HG03521 (cell line): ENCODE measurements around the gene ZMYM3.
"Not testable (repeated sequence)": the region's sequence is repeated elsewhere in the genome, so short reads cannot be mapped to it uniquely, and the experiment has no call there.

Experiments used
- ATAC-seq: cut with Tn5 transposase; IDR thresholded peaks from one replicate; pipeline ENCODE4 v1.9.1; 2021; ENCODE audit warnings: mild to moderate bottlenecking, moderate library complexity; ENCODE audit not compliant: unreplicated experiment

The ZMYM3 gene

DNA sequence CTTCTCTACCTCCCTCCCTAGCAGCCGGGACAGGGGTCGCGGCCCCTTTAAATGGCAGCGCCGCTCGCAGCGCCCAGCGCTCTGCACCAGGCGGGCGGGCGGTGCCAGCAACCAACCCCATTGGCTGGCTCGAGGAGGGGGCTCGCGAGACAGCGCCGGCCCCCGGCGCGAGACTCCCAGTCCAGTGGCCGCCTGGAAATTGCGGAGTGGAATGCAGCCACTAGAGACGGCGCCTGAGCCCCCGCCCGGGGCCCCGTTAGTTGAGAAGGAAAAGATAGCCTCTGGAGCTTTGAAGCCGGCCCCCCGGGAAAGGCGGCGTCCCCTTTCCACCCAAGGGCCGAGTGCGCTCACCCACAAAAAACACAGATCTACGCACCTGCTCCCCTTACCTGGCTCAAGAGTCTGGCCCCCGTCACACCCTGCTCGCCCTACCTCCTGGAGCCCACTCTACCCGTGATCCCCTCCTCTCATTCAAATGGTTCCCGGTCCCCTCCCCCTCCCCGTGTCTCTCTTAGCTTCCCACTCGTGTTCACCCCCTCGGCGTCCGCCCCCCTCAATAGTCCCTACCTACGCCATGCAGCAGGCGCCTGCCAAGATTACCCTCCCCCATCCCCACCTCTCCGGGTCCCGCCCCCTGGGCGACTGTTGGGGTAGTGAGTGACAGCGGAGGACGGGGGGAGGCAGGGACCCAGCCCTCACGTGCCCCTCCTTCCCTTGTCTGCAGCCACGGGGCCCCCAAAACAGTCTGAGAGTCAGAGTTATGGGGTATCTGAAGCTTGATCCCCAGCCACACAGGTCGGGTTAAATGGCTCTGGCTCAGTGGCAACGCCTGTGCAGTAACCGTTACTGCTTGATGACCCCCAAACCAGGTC lies at the start of gene ZMYM3:
ZMYM3 (minus strand) TSS at position 49 of the 872 bp plus-strand sequence. CDS start 885 bp downstream, outside the sequence.
- peak; percentile 80 for ATAC-seq

DNA sequence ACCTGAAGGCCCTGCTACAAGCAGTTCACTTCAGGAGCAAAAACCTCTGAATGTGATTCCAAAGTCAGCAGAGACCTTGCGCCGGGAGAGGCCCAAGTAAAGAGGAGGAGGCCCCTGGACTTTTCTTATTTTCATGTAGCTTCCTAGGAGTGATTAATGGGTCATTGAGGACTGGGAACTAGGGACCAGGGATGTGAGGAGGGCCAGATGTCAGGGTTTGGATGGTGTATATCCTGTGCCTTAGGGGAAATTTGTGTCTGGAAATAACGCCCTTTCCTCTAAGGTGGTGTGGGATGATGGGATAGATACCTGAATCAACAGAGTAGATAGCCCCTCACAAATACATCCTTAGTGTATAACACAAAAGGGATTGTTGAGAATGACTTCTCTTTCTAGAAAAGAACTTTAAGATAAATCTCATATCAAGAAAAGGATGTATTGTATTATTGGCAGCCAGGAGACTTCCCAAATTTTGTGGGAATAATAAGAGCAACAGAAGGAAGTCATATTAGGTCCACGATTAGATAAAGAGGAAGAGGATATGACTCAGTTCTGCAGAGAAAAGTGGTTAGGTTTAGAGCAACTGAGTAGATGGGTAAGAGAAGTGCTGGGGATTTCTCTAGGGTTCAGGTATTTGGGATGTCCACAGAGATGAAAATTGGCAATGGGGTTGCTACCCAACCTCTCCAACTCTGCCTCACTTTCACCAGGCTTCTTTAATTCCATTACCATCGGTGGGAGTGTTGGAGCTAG lies 48.7 kb upstream of the ZMYM3 start:
- ATAC-seq = no peak

DNA sequence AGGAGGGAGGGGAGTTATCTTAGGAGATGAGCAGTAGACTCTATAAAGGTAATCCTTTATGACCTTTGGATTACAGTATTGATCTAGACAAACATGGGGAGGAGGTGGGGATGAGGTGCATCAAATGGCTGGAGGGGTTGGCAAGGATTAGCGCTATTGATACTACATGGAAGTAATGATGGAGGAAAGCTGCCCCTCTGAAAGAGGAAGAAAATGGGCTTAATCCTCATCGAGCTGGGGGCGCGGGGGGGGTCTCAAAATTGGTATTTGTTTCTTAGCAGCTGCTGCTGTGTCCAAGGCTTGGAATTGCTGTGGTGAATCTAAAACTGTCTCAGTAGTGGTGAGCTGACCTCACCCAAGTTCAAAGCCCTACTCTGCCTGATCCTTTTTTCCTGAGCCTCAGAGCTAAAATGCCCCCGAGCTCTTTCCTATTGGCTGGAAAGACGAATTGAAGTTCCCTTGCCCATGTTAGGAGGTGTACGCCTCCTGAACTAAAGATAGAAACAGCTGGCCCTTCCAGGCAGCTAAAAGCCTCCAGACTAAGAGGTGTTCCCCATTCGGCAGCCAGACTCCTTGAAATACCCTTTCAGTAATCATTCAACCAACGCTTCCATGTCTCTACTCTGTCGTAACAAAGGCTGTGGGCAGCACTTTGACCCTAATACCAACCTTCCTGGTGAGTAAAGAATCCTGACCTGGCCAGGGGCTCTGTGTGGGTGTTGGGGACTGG lies 47.4 kb upstream of the ZMYM3 start, which contains the start of gene ITGB1BP2:
ITGB1BP2 (plus strand) TSS at position 556 of the 730 bp plus-strand sequence; CDS start at position 613, 57 bp downstream.
- no peak for ATAC-seq

DNA sequence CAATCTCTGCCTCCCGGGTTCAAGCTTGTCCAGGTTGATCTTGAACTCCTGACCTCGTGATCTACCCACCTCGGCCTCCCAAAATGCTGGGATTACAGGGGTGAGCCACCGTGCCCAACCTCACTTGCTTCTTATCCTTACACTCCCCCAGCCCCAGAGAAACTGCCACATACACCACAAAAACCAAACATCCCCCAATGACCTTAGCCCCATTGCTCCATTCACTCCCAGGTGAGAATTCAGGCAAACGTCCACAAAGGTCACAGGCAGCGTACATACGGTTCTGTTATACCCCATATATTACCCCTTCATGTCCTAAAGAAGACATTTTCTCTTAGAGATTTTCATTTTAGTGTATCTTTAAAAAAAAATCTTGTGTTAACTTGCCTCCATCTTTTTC lies 46.6 kb upstream of the ZMYM3 start:
- ATAC-seq = not testable (repeated sequence)

- ATAC-seq = not testable (repeated sequence)
Observed at GRCh38 chrX:71300064-71300463, 46.1 kb upstream of the ZMYM3 start.

GRCh38 chrX:71298119-71298518 lies 44.2 kb upstream of the ZMYM3 start:
- ATAC-seq = no peak

DNA sequence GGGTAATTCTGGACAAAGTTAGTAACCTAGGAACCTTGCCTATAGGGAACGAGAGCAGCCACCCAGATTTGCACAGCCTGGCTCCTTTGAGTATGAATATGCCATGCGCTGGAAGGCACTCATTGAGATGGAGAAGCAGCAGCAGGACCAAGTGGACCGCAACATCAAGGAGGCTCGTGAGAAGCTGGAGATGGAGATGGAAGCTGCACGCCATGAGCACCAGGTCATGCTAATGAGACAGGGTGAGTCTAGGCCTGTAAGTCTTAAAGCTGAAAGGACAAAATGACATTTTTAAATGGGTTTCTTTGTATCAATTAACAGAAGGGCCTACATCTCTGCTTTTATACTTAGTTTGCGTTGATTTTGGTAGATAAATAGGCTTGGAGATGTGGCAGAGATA lies 42.9 kb upstream of the ZMYM3 start:
- no peak for ATAC-seq

GRCh38 chrX:71292669-71293365 lies 38.9 kb upstream of the ZMYM3 start:
- ATAC-seq = no peak

DNA sequence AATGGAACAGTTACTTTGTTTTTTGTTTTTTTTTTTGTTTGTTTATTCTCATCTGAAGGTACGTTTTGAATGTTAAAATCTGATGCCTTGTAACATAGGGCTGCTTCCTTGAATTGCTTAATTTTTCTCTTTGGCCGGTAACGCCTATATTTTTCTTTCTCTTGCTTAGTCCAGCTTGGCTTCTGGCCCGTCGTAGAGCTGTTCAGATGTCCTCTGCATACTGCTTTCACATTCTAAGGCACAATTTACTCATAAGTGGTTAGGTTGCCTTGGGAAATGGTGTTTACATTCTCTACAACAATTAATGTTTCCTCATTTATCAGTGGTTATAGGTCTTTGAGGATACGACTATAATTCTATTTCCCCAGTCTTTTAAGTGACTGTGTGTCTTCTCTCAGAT lies 37.4 kb upstream of the ZMYM3 start:
- no peak for ATAC-seq

- no peak for ATAC-seq
Observed at GRCh38 chrX:71285929-71286328, 32.0 kb upstream of the ZMYM3 start.

- peak; percentile 84 for ATAC-seq
Observed at GRCh38 chrX:71283403-71284143, 29.6 kb upstream of the ZMYM3 start, which contains the start of gene NONO. NONO (plus strand) TSS chrX:71283635; CDS start chrX:71290638, 7,003 bp downstream.

DNA sequence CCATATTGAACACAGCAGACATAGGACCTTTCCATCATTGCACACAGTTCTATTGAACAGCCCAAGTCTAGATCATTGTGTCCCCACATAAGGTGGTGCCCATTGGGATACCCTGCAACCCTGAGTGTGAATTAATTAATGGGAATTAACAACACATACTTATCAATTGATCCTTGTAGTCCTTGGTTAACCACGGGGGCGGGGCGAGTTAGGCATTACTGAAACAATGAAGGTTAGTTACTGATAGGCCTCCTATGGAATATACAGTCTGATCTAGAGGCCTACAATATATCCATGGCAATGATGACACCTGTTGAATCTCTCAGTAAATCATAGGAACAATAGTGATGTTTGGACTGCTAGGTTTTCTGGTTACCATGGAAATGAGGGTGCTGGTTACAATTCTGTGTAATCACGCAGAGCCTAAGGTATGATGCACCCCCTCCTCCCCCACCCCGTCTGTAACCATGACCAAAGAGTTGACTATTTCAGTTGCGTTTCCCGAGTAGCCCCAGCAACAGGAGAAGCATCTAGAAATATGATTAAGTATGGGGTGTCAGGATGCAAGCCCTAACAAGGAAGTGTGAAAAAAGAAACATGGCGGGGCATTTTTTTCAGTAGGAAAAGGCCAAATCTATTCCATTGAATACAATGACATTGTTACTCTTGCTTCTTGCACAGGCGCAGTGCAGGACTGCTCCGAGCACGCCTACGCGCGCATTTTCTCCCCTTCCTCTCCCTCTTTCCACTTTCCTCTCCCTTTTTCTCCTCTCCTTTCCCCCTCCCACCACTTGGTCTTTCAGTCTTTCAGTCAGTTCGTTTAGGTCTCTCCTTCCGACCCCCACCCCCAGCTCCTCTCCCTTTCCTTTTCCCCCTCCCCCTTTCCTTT lies 28.8 kb upstream of the ZMYM3 start:
- ATAC-seq = peak; percentile 19

DNA sequence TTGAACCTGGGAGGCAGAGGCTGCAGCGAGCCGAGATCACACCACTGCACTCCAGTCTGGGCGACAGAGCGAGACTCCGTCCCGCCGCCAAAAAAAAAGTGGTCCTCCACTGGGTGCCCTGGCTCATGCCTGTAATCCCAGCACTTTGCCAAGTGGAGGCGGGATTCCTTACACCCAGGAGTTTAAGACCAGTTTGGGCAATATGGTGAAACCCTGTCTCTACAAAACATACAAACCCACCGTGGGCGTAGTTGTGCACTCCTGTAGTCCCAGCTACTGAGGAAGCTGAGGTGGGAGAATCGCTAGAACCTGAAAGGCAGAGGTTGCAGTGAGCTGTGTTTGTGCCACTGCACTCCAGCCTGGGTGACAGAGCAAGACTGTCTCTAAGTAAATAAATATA lies 27.4 kb upstream of the ZMYM3 start:
- ATAC-seq = not testable (repeated sequence)

DNA sequence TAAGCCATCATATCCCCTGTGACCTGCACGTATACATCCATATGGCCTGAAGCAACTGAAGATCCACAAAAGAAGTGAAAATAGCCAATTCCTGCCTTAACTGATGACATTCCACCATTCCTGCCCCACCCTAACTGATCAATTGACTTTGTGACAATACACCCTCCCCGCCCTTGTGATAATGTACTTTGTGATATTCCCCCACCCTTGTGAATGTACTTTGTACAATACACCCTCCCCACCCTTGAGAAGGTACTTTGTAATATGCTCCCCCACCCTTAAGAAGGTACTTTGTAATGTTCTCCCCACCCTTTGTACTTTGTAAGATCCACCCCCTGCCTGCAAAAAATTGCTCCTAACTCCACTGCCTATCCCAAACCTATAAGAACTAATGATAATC lies 18.4 kb upstream of the ZMYM3 start:
- not testable (repeated sequence) for ATAC-seq

DNA sequence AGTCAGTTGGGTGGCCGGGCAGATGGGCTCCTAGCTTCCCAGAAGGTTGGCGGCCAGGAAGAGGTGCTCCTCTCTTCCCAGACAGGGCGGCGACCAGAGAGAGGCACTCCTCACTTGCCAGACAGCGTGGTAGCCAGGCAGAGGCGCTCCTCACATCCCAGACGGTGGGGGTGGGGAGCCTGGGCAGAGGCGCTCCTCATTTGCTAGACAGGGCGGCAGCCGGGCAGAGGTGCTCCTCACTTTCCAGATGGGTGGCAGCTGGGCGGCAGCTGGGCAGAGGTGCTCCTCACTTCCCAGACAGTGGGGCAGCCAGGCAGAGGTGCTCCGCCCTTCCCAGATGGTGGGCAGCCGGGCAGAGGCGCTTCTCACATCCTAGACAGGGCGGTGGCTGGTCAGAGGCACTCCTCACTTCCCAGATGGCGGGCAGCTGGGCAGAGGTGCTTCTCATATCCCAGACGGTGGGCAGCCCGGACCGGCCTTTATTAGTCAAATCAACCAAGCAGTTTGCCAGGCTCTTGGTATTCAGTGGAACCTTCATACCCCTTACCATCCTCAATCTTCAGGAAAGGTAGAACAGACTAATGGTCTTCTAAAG lies 16.0 kb upstream of the ZMYM3 start:
- ATAC-seq = no peak

DNA sequence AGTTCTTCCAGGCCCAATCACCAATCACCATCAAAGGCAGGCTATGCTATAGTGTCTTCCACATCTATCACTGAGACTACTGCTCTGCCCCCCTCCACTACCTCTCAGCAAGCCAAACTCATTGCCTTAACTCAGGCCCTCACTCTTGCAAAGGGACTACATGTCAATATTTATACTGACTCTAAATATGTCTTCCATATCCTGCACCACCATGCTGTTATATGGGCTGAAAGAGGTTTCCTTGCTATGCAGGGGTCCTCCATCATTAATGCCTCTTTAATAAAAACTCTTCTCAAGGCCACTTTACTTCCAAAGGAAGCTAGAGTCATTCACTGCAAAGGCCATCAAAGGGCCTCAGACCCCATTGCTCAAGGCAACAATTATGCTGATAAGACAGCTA lies 14.7 kb upstream of the ZMYM3 start:
- ATAC-seq = not testable (repeated sequence)

DNA sequence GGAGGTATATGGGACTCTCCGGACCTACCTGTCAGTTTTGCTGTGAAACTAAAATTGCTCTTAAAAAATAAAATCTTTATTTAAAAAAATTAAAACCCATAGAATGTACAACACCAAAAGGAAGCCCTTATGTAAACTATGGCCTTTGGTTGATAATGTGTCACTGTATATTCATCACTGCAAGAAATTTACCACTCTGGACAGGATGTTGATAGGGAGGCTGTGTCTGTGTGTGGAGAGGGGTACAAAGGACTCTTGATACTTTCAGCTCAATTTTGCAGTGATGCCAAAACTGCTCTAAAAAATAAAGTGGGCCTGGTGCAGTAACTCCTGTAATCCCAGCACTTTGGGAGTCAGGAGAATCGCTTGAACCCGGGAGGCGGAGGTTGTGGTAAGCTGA lies 2.9 kb upstream of the ZMYM3 start:
- no peak for ATAC-seq

DNA sequence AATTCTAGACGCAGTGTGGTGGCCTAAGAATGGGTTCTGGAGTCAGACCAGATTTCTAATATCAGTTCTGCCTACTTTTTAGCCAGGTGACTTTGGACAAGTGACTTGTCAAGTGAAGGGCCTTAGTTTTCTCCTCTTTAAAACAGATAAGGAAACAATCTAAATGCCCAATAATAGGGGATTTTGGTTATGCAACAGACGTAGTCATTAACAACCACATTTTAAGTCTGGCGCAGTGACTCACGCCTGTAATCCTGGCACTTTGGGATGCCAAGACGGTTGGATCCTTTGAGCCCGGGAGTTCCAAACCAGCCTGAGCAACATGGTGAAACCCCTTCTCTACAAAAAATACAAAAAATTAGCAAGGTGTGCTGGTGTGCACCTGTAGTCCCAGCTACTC lies 2.1 kb upstream of the ZMYM3 start:
- no peak for ATAC-seq
